Psoas muscle (tissue), 8 donors: ENCODE measurements around the gene AOC3. TPM values are rescaled to one million over a fixed set of nuclear protein-coding genes. Genes with fewer than 3 reads are reported as not detected.
"Not testable (repeated sequence)": the region's sequence is repeated elsewhere in the genome, so short reads cannot be mapped to it uniquely, and the experiment has no call there.

ENCODE experiments used
- ATAC-seq, 4 donors: fragments of 200-7000 bp; cut with Tn5 transposase; one replicate each; pipeline ENCODE4 v1.9.1; 2020; ENCODE audit warnings: moderate library complexity in 3 of 4, mild to moderate bottlenecking in 2 of 4
- DNase-seq, 2 donors: peaks; one replicate each; pipeline ENCODE4 v3.0.0-alpha.2; 2020
- H3K27ac ChIP-seq: fragments of 200-600 bp; one replicate; pipeline ENCODE4 v1.8.0; 2022
- H3K27me3 ChIP-seq, 3 donors: fragments of 200-600 bp in 1 of 3; one replicate each; pipeline versions ENCODE4 v1.6.1 to v1.8.0; 2013 to 2022; ENCODE audit warnings: low read length in 2 of 3, mild to moderate bottlenecking in 2 of 3, moderate library complexity in 1 of 3; ENCODE audit not compliant: insufficient read depth in 3 of 3
- H3K36me3 ChIP-seq, 2 donors: fragments of 200-600 bp in 1 of 2; one replicate each; pipeline versions ENCODE4 v1.6.1 to v1.8.0; 2013 to 2022; ENCODE audit warnings: low read depth in 1 of 2, mild to moderate bottlenecking in 1 of 2, moderate library complexity in 1 of 2; ENCODE audit not compliant: insufficient read depth in 1 of 2
- H3K4me1 ChIP-seq: fragments of 200-600 bp; one replicate; pipeline ENCODE4 v1.8.0; 2022
- H3K4me3 ChIP-seq: fragments of 200-600 bp; one replicate; pipeline ENCODE4 v1.8.0; 2022; ENCODE audit warnings: mild to moderate bottlenecking
- H3K9me3 ChIP-seq: fragments of 200-600 bp; one replicate; pipeline ENCODE4 v1.8.0; 2022
- WGBS, 3 donors: extraction: QIAGEN DNeasy Blood & Tissue Kit; methylation state at CpG; one replicate each; pipeline versions ENCODE4 v1.1.6 to v1.1.7; 2013; 5-methylcytosine and 5-hydroxymethylcytosine counted together
- intact Hi-C, 2 donors: fragments of 100-400 bp; cut with DNase I; formaldehyde crosslinking; loops; one replicate each; pipeline versions ENCODE4 v1.11.0 to v1.14.2; 2022
- polyA plus RNA-seq, 3 donors: library from polyadenylated mRNA; stranded (reverse); fragments of 200-250 nt; gene quantifications; one replicate each; pipeline ENCODE4 v1.2.3, GENCODE V29; 2013
- total RNA-seq, 4 donors: library from RNA; stranded (reverse); fragmentation: NEBNext Ultra II Directional in 2 of 4; extraction: Animal tissue kit (Norgen Biotek cat#: 25700) in 2 of 4; gene quantifications; one replicate each; pipeline versions ENCODE4 v1.2.1 to v1.2.4, GENCODE V29; 2021 to 2023
- TF ChIP-seq, protein P1 (sequence below): fragments of 200-600 bp; IDR thresholded peaks from one replicate; pipeline ENCODE4 v1.8.0; 2022; ENCODE audit warnings: antibody characterized with exemption
- donor health status: healthy with polysubstance abuse.
- donor health status: DM: no; HTN: no; CAD: no; lungs with moderate emphysema.
- donor health status: Bipolar disorder and iron deficiency.
- donor health status: healthy.
- donor health status: DM: yes; HTN: yes; CAD: no.
- donor health status: DM: no; HTN: no; CAD: no.
- donor health status: DM: no; HTN: no; CAD: no.
- donor health status: DM: yes; HTN: yes; CAD: no.

AOC3 gene
- total and polyA plus RNA-seq, 7 donors, result 5.8 to 11.8 (median 8.4) TPM

GRCh38 chr17:42894283-42895184, 43.5 kb downstream of the AOC3 start:
- TF ChIP-seq, protein P1, sequence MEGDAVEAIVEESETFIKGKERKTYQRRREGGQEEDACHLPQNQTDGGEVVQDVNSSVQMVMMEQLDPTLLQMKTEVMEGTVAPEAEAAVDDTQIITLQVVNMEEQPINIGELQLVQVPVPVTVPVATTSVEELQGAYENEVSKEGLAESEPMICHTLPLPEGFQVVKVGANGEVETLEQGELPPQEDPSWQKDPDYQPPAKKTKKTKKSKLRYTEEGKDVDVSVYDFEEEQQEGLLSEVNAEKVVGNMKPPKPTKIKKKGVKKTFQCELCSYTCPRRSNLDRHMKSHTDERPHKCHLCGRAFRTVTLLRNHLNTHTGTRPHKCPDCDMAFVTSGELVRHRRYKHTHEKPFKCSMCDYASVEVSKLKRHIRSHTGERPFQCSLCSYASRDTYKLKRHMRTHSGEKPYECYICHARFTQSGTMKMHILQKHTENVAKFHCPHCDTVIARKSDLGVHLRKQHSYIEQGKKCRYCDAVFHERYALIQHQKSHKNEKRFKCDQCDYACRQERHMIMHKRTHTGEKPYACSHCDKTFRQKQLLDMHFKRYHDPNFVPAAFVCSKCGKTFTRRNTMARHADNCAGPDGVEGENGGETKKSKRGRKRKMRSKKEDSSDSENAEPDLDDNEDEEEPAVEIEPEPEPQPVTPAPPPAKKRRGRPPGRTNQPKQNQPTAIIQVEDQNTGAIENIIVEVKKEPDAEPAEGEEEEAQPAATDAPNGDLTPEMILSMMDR, result no peak
- no peak for DNase-seq
- ATAC-seq, result peak in 1 of 4 donors; percentile 22
- Histone ChIP-seq H3K36me3 (no peaks in the 10 kb centered on the region), H3K27me3 (no peaks in the 10 kb centered on the region), H3K27ac (peak overlapping the region; percentile 86), H3K4me3 (peak overlapping the region; percentile 15), H3K9me3 (no peaks in the 10 kb centered on the region), H3K4me1 (peaks cover 47% of the 10 kb centered on the region)
- intact Hi-C loops, result no loop called here
- WGBS, 3 donors, result 71 to 74% (median 71%) methylated on average over 12 of the region's 12 CpGs

GRCh38 chr17:42895185-42895555, 44.2 kb downstream of the AOC3 start:
- DNase-seq (peak; percentile 78 to 81), ATAC-seq (peak; percentile 75 to 86 (median 84))
- H3K36me3 ChIP-seq, result no peaks in the 10 kb centered on the region
- peaks cover 47% of the 10 kb centered on the region for H3K4me1 ChIP-seq
- WGBS, 3 donors, result 15 to 24% (median 16%) methylated on average over 2 of the region's 2 CpGs
- H3K9me3 ChIP-seq, result no peaks in the 10 kb centered on the region
- peak overlapping the region; percentile 86 for H3K27ac ChIP-seq
- peak overlapping the region; percentile 15 for H3K4me3 ChIP-seq
- TF ChIP-seq, protein P1, result no peak
- intact Hi-C loops, result no loop called here
- H3K27me3 ChIP-seq, result no peaks in the 10 kb centered on the region

- no peaks in the 10 kb centered on the region for H3K9me3 ChIP-seq
- TF ChIP-seq, protein P1, result no peak
- no peak overlapping the region for H3K4me3 ChIP-seq
- no peak for DNase-seq
- H3K27me3 ChIP-seq, result no peaks in the 10 kb centered on the region
- H3K27ac ChIP-seq, result no peak overlapping the region
- H3K4me1 ChIP-seq, result peaks cover 24% of the 10 kb centered on the region
- no peak for ATAC-seq
- 84 to 93% (median 90%) methylated on average over 7 of the region's 7 CpGs for WGBS, 3 donors
- H3K36me3 ChIP-seq, result no peaks in the 10 kb centered on the region
- intact Hi-C loops, result no loop called here
Measured at GRCh38 chr17:42898147-42898811, 47.3 kb downstream of the AOC3 start.

DNA sequence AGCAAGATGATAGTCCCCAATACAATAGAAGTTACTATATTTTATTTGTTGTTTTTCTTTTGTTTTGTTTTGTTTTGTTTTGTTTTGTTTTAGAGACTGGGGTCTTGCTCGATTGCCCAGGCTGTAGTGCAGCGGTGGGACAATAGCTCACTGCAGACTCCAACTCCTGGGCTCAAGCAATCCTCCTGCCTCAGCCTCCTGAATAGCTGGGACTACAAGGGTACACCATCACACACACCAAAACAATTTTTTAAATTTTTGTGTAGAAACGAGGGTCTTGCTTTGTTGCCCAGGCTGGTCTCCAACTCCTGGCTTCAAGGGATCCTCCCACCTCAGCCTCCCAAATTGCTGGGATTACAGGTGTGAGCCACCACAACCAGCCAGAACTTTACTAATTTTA, 49.0 kb downstream of the AOC3 start:
- WGBS, 3 donors, result 83 to 87% (median 85%) methylated on average over 3 of the region's 3 CpGs
- DNase-seq, H3K27me3 ChIP-seq, H3K27ac ChIP-seq, H3K4me1 ChIP-seq, ATAC-seq, H3K4me3 ChIP-seq, intact Hi-C loops, H3K36me3 ChIP-seq, H3K9me3 ChIP-seq: not testable (repeated sequence)
